Effector memory CD8-positive, alpha-beta T cell (primary cell): ENCODE data around the gene MIS18BP1.
A peak's percentile ranks its signal among the peaks of the same experiment; 100 is the strongest.

Source experiments
- ATAC-seq: fragments of 150-1000 bp; cut with Tn5 transposase; replicated peaks from 2 replicates; pipeline ENCODE4 v1.10.0; 2021; ENCODE audit warnings: mild to moderate bottlenecking, moderate library complexity
- DNase-seq, 3 experiments: peaks; one replicate each; pipeline ENCODE4 v3.0.0; 2021
- H3K27ac Mint-ChIP-seq, 2 donors: one replicate each; pipeline ENCODE4 v1.8.0; 2022; ENCODE audit warnings: mild to moderate bottlenecking in 2 of 2, mixed read lengths in 2 of 2, moderate library complexity in 2 of 2
- H3K27me3 Mint-ChIP-seq, 2 donors: one replicate each; pipeline ENCODE4 v1.8.0; 2022; ENCODE audit warnings: mixed read lengths in 2 of 2
- H3K36me3 Mint-ChIP-seq: one replicate; pipeline ENCODE4 v1.8.0; 2022; ENCODE audit warnings: mild to moderate bottlenecking, moderate library complexity, mixed read lengths; ENCODE audit not compliant: insufficient read depth
- H3K4me1 Mint-ChIP-seq, 2 donors: one replicate each; pipeline ENCODE4 v1.8.0; 2022; ENCODE audit warnings: low read depth in 2 of 2, mixed read lengths in 2 of 2
- H3K4me3 Mint-ChIP-seq, 2 donors: one replicate each; pipeline ENCODE4 v1.8.0; 2022; ENCODE audit warnings: mild to moderate bottlenecking in 2 of 2, mixed read lengths in 2 of 2, moderate library complexity in 2 of 2
- H3K9me3 Mint-ChIP-seq, 2 donors: one replicate each; pipeline ENCODE4 v1.8.0; 2022; ENCODE audit warnings: mixed read lengths in 2 of 2

MIS18BP1 gene

DNA sequence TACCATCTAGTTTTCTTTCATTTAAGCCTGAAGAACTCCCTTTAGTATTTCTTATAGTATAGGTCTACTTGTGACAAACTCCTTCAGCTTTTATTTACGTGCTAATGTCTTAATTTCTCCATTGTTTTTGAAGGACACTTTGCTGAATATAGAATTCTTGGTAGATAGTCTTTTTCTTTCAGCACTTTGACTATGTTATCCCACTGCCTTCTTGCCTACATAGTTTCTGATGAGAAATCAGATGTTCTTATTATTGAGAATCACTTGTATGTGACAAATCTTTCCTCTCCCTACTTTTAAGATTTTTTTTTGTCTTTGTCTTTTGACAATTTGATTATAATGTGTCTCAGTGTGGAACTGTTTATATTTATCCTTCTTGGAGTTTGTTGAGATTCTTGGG is 5.1 kb upstream of the MIS18BP1 start:
- no peaks in the 10 kb centered on the region for H3K4me1 Mint-ChIP-seq
- DNase-seq (no peak), ATAC-seq (no peak)
- H3K27me3 Mint-ChIP-seq: peaks cover 0 to 4% of the 10 kb centered on the region in 2 donors
- no peak overlapping the region for H3K27ac Mint-ChIP-seq
- H3K4me3 Mint-ChIP-seq: no peak overlapping the region
- peaks cover 9 to 15% of the 10 kb centered on the region in 2 donors for H3K9me3 Mint-ChIP-seq
- peaks cover 3% of the 10 kb centered on the region for H3K36me3 Mint-ChIP-seq

DNA sequence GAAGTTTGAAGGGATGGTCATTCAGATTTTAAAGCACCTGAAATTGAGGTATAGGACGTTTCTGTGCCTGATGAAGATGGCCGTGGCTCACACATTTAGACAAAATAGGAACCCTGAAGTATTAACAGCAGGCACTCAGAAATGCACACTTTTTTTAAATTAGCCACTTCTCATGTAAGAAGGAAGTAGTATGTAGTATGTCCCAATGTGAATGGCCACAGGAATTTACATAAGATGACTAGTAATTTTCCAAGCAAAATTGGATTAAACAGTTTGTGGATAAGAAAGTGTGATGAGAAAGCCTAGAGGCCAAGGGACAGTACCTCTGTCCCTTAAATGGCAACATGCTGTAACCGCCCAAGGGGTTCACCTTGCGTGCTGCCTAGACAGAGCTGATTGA is 1.8 kb upstream of the MIS18BP1 start:
- Mint-ChIP-seq H3K27me3 (no peaks in the 10 kb centered on the region), H3K4me1 (peaks cover 15 to 17% of the 10 kb centered on the region in 2 donors), H3K27ac (no peak overlapping the region), H3K9me3 (peaks cover 9 to 15% of the 10 kb centered on the region in 2 donors), H3K4me3 (peak overlapping the region in 1 of 2 donors; percentile 90), H3K36me3 (peaks cover 10% of the 10 kb centered on the region)
- no peak for ATAC-seq
- DNase-seq: no peak

DNA sequence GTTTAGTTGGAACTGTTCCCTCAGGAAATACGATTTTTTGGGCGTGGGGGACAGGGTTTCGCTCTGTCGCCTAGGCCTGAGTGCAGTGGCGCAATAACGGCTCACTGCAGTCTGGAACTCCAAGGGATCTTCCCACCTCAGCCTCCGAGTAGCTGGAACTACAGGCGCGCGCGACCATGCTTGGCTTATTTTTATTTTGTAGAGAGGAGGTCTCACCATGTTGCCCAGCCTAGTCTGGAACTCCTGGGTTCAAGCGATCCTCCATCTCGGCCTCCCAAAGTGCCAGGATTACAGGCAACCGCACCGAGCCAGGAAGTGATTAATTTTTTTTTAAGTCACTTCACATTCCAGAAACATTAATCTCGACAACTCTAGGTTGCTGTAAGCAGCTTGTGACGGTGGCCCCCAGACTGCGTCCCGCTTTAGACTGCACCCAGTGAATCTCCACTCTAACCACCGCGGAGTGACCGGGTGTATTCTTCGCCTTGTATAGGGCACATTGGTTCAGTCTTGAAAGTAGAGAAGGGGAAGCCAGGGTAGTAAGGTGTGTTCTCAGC is 830 bp upstream of the MIS18BP1 start:
- Mint-ChIP-seq H3K36me3 (peaks cover 10% of the 10 kb centered on the region), H3K9me3 (peaks cover 4 to 10% of the 10 kb centered on the region in 2 donors)

DNA sequence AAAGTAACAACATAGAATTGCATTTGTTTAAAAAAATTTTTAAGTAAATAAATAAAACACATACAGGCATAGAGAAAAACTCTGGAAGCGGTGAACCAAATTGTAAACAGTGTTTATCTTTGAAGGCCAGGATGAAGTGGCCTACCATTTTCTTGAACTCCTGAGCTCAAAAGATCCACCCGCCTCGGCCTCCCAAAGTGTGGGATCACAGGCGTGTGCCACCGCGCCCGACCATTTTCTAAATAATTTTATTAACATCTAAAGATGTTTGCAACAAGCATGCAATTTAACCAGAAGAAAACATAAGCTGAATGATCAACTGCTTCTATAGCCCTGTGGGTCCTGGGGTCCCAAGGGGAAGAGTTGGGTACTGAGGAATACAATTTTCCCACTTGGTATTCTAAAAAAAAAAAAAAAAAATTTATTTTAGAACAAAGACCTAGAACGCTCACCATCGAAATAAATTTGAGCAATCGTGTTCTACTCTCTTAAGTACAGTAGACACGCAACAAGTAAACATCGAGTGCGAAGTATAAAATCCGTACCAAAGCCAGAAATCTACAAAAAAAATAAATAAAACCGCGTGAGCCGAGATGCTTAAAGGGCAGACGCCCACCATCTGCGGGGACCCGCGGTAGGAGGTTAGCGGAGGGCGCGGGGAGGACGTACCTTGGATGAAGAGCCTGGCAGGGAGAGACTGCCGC is 484 bp downstream of the MIS18BP1 start:
- peak overlapping the region; percentile 93 to 95 for H3K27ac Mint-ChIP-seq
- peaks cover 10% of the 10 kb centered on the region for H3K36me3 Mint-ChIP-seq
- no peak for ATAC-seq
- H3K4me1 Mint-ChIP-seq: peaks cover 15 to 17% of the 10 kb centered on the region in 2 donors
- H3K9me3 Mint-ChIP-seq: peaks cover 0 to 3% of the 10 kb centered on the region in 2 donors
- no peaks in the 10 kb centered on the region for H3K27me3 Mint-ChIP-seq
- no peak for DNase-seq
- H3K4me3 Mint-ChIP-seq: peak overlapping the region; percentile 90 to 92

More for the DNA sequence above, 830 bp upstream of the MIS18BP1 start:
- ATAC-seq (no peak), DNase-seq (no peak)
- Mint-ChIP-seq H3K27ac (peak overlapping the region; percentile 93 to 95), H3K4me3 (peak overlapping the region; percentile 90 to 92), H3K27me3 (no peaks in the 10 kb centered on the region), H3K4me1 (peaks cover 15 to 17% of the 10 kb centered on the region in 2 donors)

DNA sequence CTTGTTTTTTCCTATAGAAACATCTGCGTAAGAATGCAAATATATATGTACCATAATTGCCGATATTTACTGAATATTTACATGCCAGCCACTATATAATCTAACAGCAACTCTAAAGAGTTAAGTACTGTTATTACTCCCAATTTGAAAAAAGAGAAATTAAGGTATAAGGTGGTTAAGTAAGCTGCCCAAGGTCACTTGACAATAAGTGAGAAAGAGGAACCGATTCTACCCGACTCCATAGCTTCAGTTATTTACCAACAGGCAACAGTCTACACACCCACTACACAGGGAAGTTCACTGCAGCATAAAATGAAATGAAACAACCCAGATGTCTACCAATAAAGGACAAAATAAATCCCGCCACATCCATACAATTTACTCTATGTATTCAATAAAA is 1.1 kb downstream of the MIS18BP1 start:
- H3K27me3 Mint-ChIP-seq: no peaks in the 10 kb centered on the region
- H3K4me3 Mint-ChIP-seq: peak overlapping the region; percentile 90 to 92
- peak overlapping the region; percentile 93 to 95 for H3K27ac Mint-ChIP-seq
- no peaks in the 10 kb centered on the region for H3K9me3 Mint-ChIP-seq
- ATAC-seq: no peak
- no peak for DNase-seq
- H3K36me3 Mint-ChIP-seq: peaks cover 10% of the 10 kb centered on the region
- peaks cover 15 to 17% of the 10 kb centered on the region in 2 donors for H3K4me1 Mint-ChIP-seq

DNA sequence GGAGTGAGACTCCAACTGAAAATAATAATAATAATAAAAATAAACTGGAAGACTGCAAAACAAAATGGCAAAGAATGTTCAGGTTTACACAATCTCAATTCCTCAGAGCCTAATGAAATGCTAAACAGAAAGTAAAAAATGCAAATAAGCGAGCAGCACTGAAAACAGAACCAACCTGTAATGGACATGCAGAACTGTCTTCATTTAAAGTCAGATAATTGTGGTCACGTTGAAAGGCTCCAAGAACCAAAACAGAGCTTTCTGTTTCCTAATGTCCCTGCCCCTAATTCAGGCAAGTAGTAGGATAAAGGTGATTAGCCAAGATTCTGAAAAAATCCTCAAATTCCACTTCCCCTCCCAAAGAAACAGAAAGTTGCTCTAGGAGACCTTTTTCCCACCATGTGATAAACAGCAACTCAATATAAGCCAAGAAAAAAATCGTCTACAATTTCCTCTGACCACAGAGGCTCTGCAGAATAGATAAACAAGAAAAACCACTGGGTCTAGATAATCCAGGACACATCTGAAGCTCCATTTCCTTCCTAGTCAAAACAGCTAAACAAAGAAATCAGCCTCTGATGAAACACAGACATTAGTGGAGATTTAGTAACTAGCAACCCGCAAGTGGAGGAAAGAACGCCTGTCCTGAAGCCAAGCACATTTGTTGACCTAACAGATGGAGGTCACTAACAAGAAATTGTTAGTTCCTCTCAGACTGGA is 3.0 kb downstream of the MIS18BP1 start:
- ATAC-seq (no peak), DNase-seq (no peak)
- H3K9me3 Mint-ChIP-seq: no peaks in the 10 kb centered on the region
- H3K4me1 Mint-ChIP-seq: peaks cover 15 to 17% of the 10 kb centered on the region in 2 donors
- H3K4me3 Mint-ChIP-seq: peak overlapping the region; percentile 66 to 92
- H3K27ac Mint-ChIP-seq: peak overlapping the region; percentile 68 to 76
- peaks cover 10% of the 10 kb centered on the region for H3K36me3 Mint-ChIP-seq
- no peaks in the 10 kb centered on the region for H3K27me3 Mint-ChIP-seq

DNA sequence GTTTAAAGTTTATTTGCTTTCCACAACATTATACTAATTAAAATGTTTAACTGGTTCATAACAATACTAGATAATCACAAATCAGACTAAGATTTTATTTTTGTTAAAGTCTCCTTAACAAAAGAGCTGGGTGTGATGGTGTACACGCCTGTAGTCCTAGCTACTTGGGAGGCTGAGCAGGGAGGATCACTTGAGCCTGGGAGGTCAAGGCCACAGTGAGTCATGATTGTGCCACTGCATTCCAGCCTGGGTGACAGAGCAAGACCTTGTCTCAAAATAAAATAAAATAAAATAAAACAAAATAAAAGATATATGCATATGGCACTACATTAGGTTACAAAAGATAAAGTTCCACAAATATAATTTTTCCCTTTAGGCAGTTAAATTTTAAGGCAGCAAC is 5.6 kb downstream of the MIS18BP1 start:
- DNase-seq (no peak), ATAC-seq (no peak)
- H3K9me3 Mint-ChIP-seq: no peaks in the 10 kb centered on the region
- no peaks in the 10 kb centered on the region for H3K27me3 Mint-ChIP-seq
- H3K4me1 Mint-ChIP-seq: peaks cover 15 to 17% of the 10 kb centered on the region in 2 donors
- H3K36me3 Mint-ChIP-seq: peaks cover 6% of the 10 kb centered on the region
- H3K27ac Mint-ChIP-seq: no peak overlapping the region
- no peak overlapping the region for H3K4me3 Mint-ChIP-seq

DNA sequence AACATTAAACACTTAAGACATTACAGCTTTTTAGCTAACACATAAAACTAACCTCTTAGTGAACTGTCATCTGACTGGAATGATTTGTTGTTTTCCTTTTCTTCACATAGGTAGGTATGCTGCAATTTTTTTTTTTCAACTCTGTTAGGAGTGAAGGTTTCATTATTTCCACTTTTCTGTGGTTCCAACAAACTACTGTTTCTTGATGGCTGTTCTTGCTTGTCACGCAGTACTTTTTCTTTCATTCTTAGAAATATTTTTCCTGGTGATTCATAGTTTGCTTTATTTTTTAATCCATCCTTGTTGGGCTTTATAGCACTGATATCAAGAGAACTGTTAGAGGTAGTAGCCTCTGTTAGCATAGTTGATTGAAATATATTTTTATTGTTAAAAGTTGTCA is 6.3 kb downstream of the MIS18BP1 start:
- DNase-seq (no peak), ATAC-seq (no peak)
- Mint-ChIP-seq H3K4me3 (no peak overlapping the region), H3K4me1 (peaks cover 14 to 15% of the 10 kb centered on the region in 2 donors), H3K36me3 (no peaks in the 10 kb centered on the region), H3K9me3 (no peaks in the 10 kb centered on the region), H3K27ac (no peak overlapping the region), H3K27me3 (no peaks in the 10 kb centered on the region)

DNA sequence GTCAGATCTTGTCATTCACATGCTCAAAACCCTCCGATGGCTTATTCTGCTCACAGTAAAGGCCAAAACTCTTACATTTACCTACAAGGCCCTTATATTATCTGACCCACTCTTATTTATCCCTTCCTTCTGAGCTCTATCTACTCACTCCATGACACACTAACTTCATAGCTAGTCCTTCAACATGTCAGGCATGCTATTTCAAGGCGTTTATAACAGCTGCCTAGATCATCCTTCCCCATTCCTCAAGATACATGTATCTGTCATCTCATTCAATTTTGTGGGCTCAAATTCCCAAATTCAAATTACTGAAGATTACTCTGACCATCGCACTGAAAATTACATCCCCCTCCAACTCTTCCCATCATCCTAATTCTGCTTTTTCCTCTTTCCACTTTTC is 6.9 kb downstream of the MIS18BP1 start:
- no peaks in the 10 kb centered on the region for H3K27me3 Mint-ChIP-seq
- no peaks in the 10 kb centered on the region for H3K9me3 Mint-ChIP-seq
- H3K4me3 Mint-ChIP-seq: no peak overlapping the region
- peaks cover 5% of the 10 kb centered on the region for H3K36me3 Mint-ChIP-seq
- no peak overlapping the region for H3K27ac Mint-ChIP-seq
- H3K4me1 Mint-ChIP-seq: peaks cover 9 to 11% of the 10 kb centered on the region in 2 donors
- DNase-seq (no peak), ATAC-seq (no peak)

DNA sequence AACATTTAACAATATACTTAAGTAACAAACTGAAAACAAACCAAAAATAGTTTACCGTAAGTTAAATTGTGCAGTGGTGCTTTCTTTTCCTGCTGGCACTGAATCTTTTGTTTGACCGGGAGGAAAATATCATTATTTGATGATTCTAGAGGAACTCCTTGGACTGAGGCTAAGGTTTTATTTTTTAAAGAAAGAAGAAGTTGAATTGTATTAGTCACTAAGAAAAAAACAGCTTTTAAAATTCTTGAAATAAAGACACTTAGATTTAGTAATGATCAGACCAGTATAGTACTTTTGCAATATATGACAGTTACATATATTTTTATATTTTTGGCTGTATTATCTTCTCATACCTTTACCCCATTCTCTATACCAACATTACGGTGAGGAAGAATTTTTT is 10.3 kb downstream of the MIS18BP1 start:
- Mint-ChIP-seq H3K4me3 (no peak overlapping the region), H3K27ac (no peak overlapping the region), H3K27me3 (no peaks in the 10 kb centered on the region), H3K9me3 (no peaks in the 10 kb centered on the region), H3K4me1 (peaks cover 0 to 6% of the 10 kb centered on the region in 2 donors), H3K36me3 (peaks cover 6% of the 10 kb centered on the region)
- DNase-seq: no peak
- ATAC-seq: no peak

DNA sequence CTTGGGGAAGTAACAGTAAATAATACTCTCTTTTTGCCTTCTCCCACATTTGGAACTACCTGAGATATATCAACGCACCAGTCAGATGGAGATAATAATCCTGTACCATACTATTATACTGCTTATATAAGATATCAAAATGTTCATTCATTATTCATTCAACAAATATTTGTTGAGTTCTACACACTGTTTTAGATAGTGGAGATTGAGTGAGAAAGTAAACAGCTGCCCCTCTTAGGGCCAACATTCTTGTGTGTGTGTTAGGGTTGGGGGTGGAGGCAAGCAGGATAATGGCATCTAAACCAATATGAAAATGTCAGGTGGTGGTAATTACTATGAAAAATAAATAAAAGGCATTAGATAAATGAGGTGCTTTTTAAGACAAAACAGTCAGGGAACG is 14.0 kb downstream of the MIS18BP1 start:
- ATAC-seq: no peak
- no peak overlapping the region for H3K27ac Mint-ChIP-seq
- H3K4me1 Mint-ChIP-seq: peaks cover 0 to 6% of the 10 kb centered on the region in 2 donors
- no peak for DNase-seq
- H3K27me3 Mint-ChIP-seq: no peaks in the 10 kb centered on the region
- no peaks in the 10 kb centered on the region for H3K9me3 Mint-ChIP-seq
- no peak overlapping the region for H3K4me3 Mint-ChIP-seq
- peaks cover 28% of the 10 kb centered on the region for H3K36me3 Mint-ChIP-seq

DNA sequence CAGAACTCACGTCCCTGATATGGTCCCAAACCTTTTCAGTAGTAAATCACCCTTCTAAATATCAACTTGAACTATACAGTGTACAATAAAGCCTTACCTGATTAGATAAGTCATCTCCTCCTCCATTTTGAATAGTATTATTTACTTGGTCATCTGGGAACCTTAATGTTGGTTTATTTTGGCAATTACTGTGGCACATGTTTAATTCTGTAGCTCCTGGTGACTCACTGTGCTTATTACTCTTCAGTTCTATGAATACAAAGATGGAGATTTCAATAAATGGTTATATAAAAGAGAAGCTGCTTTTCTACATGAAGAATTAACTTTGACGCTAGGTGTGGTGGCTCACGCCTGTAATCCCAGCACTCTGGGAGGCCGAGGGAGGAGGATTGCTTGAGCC is 25.4 kb downstream of the MIS18BP1 start:
- peak overlapping the region in 1 of 2 donors; percentile 62 for H3K27ac Mint-ChIP-seq
- DNase-seq (no peak), ATAC-seq (no peak)
- H3K9me3 Mint-ChIP-seq: no peaks in the 10 kb centered on the region
- H3K36me3 Mint-ChIP-seq: peaks cover 59% of the 10 kb centered on the region
- H3K27me3 Mint-ChIP-seq: no peaks in the 10 kb centered on the region
- no peaks in the 10 kb centered on the region for H3K4me1 Mint-ChIP-seq
- no peak overlapping the region for H3K4me3 Mint-ChIP-seq

DNA sequence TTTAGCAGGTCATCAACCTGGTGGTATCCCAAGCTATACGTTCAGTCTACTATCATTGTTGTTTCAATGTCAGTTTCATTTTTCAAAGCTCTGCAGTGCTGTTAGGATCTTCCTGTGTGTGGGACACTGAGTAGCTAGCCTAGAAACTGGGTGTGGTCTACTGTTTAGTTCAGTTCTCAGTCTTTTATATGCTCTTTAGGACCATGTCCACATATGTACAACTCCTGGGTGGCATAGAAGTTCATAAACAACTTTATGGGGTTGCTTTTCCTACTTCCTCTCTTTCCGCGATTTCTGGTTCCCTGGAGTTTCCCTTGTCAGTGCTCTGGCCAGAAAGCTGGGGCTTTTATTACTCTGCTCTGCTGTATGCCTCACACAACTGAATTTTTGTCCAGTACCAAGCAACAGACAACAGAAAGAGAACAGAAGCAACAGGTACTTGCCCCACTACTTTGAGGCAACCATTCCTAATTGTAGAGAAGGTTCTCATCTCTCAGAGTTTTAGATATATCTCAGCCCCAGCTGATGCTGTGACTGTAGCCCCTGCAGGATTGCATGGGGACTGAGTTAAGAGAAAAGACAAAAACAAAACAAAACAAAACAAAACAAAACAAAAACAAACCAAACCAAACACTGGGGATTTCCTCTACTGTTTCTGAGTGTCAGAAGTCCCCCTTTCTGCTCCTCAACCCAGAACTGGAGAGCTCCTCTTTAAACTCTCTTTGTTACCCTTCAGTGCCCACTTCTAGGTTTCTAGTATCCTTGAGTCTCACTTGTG is 30.3 kb downstream of the MIS18BP1 start:
- H3K4me3 Mint-ChIP-seq: no peak overlapping the region
- DNase-seq: no peak
- peaks cover 37% of the 10 kb centered on the region for H3K36me3 Mint-ChIP-seq
- H3K9me3 Mint-ChIP-seq: no peaks in the 10 kb centered on the region
- no peaks in the 10 kb centered on the region for H3K4me1 Mint-ChIP-seq
- ATAC-seq: no peak
- peak overlapping the region in 1 of 2 donors; percentile 10 for H3K27ac Mint-ChIP-seq
- H3K27me3 Mint-ChIP-seq: no peaks in the 10 kb centered on the region
